ENCODE measurements around the gene BUD23. TPM values are rescaled to one million over a fixed set of nuclear protein-coding genes. Genes with fewer than 3 reads are reported as not detected.
A peak's percentile ranks its signal among the peaks of the same experiment; 100 is the strongest.

Gene BUD23
- total RNA-seq, 1 donor from 2014 or later = 38.4 TPM

DNA sequence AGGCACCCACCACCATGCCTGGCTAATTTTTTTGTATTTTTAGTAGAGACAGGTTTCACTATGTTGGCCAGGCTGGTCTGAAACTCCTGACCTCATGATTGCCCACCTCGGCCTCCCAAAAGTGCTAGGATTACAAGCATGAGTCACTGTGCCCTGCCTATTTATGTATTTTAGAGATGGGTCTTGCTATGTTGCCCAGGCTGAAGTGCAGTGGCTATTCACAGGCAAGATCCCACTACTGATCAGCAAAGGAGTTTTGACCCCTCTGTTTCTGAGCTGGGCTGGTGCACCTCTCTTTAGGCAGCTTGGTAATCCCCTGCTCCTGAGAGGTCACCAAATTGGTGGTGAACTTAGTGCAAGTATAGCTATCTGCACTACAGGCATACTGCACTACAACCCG is 49.0 kb downstream of the BUD23 start:
- Histone ChIP-seq H3K4me1 (no peaks in the 10 kb centered on the region), H3K27me3 (no peaks in the 10 kb centered on the region), H3K9me3 (no peaks in the 10 kb centered on the region), H3K27ac (no peak overlapping the region), H3K4me3 (no peak overlapping the region), H3K36me3 (peaks cover 12% of the 10 kb centered on the region)
- TF ChIP-seq, protein P1, sequence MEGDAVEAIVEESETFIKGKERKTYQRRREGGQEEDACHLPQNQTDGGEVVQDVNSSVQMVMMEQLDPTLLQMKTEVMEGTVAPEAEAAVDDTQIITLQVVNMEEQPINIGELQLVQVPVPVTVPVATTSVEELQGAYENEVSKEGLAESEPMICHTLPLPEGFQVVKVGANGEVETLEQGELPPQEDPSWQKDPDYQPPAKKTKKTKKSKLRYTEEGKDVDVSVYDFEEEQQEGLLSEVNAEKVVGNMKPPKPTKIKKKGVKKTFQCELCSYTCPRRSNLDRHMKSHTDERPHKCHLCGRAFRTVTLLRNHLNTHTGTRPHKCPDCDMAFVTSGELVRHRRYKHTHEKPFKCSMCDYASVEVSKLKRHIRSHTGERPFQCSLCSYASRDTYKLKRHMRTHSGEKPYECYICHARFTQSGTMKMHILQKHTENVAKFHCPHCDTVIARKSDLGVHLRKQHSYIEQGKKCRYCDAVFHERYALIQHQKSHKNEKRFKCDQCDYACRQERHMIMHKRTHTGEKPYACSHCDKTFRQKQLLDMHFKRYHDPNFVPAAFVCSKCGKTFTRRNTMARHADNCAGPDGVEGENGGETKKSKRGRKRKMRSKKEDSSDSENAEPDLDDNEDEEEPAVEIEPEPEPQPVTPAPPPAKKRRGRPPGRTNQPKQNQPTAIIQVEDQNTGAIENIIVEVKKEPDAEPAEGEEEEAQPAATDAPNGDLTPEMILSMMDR (IDR thresholded peaks at IDR 0.05) = no peak
- ATAC-seq (no peak), DNase-seq (no peak)
- intact Hi-C loops (cut with DNase I) = no loop called here

DNA sequence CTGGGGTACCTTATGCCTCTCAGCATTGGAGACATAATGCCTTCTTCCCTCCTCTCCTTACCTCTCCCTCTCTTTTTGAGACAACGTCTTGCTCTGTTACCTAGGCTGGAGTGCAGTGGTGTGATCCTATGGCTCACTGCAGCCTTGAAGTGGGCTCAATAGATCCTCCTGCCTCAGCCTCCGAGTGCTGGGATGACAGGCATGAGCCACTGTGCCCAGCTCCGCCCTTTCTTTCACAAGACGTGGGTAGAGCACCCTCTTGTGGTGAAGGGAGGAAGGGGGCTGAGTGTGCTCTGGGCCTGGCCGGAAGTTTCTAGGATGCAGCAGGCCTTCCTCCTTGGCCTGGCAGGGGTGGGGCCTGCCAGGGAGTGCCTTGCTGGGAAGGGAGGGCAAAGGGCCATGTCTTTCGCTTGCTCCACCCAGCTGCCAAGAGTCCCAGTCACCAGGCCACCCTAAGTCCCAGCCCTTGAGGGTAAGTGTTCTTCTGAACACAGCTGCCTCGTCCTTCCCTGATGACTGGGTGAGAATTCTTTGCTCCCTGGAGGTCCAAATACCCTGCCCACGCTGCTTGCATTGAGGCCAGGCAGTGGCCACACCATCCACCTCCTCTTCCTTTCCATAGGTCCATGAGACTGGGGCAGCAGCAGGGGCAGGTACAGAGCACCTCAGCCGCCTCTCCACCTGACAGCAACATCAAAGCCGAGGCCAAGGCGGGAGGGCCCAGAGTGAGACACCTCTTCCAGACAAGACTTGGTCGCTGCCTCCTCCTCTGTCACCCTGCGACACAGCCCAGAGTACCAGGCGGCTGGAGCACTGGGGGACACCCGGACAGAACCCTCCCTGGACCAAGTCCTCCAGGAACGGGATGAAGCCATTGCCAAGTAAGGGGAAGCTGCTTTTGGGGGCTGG is 51.5 kb downstream of the BUD23 start:
- Histone ChIP-seq H3K27me3 (no peaks in the 10 kb centered on the region), H3K27ac (peak overlapping the region; percentile 56), H3K36me3 (peaks cover 12% of the 10 kb centered on the region), H3K9me3 (no peaks in the 10 kb centered on the region), H3K4me3 (no peak overlapping the region), H3K4me1 (peaks cover 5% of the 10 kb centered on the region)
- ATAC-seq = peak; percentile 87
- TF ChIP-seq, protein P1 (IDR thresholded peaks at IDR 0.05) = peak; percentile 89
- DNase-seq = peak; percentile 92
- intact Hi-C loops (cut with DNase I) = no loop called here

DNA sequence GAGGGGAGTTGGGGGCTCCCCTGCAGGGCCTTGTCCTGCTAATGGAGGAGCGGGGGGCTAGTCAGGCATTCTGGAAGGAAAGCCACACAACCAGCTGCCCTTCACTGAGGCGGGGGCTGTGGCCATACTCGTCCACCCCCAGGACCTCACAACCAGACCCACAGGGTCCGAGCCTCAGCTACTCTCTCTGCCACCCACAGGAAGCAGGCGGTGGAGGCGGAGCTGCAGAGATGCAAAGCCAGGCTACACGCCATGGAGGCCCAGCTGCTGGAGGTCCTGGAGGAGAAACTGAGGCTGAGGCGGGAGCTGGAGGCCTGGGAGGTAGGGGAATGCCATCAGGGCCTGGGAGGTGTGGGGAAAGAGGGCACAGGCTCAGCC is 52.1 kb downstream of the BUD23 start:
- H3K4me3 ChIP-seq = no peak overlapping the region
- ATAC-seq (no peak), DNase-seq (no peak)
- TF ChIP-seq, protein P1 (IDR thresholded peaks at IDR 0.05) = no peak
- peaks cover 12% of the 10 kb centered on the region for H3K36me3 ChIP-seq
- intact Hi-C loops (cut with DNase I) = no loop called here
- H3K27me3 ChIP-seq = no peaks in the 10 kb centered on the region
- H3K9me3 ChIP-seq = no peaks in the 10 kb centered on the region
- H3K27ac ChIP-seq = peak overlapping the region; percentile 56
- peaks cover 5% of the 10 kb centered on the region for H3K4me1 ChIP-seq

DNA sequence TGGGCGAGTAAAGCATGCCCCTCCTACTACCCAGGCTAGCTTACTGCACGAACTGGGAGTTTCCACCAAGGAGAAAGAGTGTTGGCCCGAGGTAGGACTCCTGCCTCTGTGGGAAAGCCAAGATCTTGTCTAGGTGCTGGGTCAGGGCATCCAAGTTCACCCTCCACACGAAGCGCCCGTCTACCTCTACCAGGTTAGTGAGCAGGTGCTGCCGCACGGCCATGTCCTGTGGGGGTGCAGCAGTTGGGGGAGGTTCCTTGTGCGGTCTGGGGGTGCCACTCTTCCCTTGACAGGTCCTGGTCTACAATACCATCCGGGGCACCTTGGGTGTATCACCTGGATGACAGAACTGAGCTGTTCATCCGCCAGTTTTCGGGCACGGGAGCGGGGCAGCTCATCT is 53.5 kb downstream of the BUD23 start:
- peaks cover 12% of the 10 kb centered on the region for H3K36me3 ChIP-seq
- no peak overlapping the region for H3K4me3 ChIP-seq
- no peaks in the 10 kb centered on the region for H3K9me3 ChIP-seq
- DNase-seq (no peak), ATAC-seq (no peak)
- H3K27ac ChIP-seq = no peak overlapping the region
- H3K27me3 ChIP-seq = no peaks in the 10 kb centered on the region
- TF ChIP-seq, protein P1 (IDR thresholded peaks at IDR 0.05) = no peak
- intact Hi-C loops (cut with DNase I) = no loop called here
- peaks cover 5% of the 10 kb centered on the region for H3K4me1 ChIP-seq

DNA sequence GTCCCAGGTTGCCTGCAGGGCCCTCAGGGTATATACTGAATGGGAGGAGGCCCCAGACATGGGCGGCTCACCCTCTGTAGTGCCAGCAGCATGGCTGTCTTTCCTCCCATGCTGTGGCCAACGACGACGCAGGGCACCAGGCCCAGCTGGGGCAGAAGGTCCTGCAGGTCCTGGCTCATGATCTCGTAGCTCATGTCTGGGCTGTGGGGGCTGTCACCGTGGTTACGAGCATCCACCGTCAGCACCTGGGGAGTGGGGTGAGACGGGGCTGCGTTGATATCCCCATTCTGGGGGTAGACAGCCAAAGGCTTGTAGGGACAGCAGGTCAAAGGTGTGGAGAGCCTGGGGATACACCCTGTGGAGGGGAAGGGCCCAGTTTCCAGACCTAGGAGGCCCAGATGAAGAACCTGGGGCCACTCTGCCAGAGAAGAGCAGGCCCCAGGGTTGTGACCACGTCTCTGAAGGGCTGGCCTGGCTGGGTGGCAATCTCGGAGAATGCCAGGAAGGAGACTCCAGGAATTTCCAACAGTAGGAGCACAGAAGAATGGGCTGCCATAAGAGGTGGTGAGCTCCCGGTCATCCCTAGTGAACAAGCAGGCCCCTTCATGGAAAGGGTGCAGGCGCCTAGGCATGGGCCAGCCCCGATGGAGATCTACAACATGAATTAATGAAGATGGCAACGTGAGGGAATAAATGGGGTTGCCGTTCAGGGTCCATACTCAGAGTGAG is 54.3 kb downstream of the BUD23 start:
- TF ChIP-seq, protein P1 (IDR thresholded peaks at IDR 0.05) = no peak
- intact Hi-C loops (cut with DNase I) = no loop called here
- no peaks in the 10 kb centered on the region for H3K27me3 ChIP-seq
- peaks cover 5% of the 10 kb centered on the region for H3K4me1 ChIP-seq
- no peak for ATAC-seq
- no peak for DNase-seq
- H3K9me3 ChIP-seq = no peaks in the 10 kb centered on the region
- H3K4me3 ChIP-seq = peak overlapping the region; percentile 97
- peaks cover 12% of the 10 kb centered on the region for H3K36me3 ChIP-seq
- H3K27ac ChIP-seq = peak overlapping the region; percentile 87

Measured in upper lobe of right lung (tissue), 1 donor.